DND-41 (cell line): ENCODE measurements around the gene PSMF1.
A peak's percentile ranks its signal among the peaks of the same experiment; 100 is the strongest.

ENCODE experiments used
- ATAC-seq: fragments of 200-7000 bp; cut with Tn5 transposase; 3 replicates; pipeline ENCODE4 v1.9.1; 2021; ENCODE audit warnings: low read depth; ENCODE audit not compliant: insufficient read depth
- DNase-seq: peaks from one replicate; pipeline ENCODE4 v3.0.0-alpha.2; 2020
- H2AFZ ChIP-seq: 2 replicates; pipeline ENCODE4 v1.6.0; 2012; ENCODE audit warnings: low read depth, low read length
- H3K27ac ChIP-seq: 2 replicates; pipeline ENCODE4 v1.5.1; 2012; ENCODE audit warnings: low read length, inconsistent platforms
- H3K27me3 ChIP-seq: fragments of 200-600 bp; sonication (generic); 2 replicates; pipeline ENCODE4 v1.6.0; 2012; ENCODE audit warnings: low read length, mild to moderate bottlenecking, inconsistent platforms; ENCODE audit not compliant: insufficient read depth, poor library complexity
- H3K36me3 ChIP-seq: 2 replicates; pipeline ENCODE4 v1.5.1; 2012; ENCODE audit warnings: low read length, inconsistent platforms; ENCODE audit not compliant: insufficient read depth
- H3K4me1 ChIP-seq: 2 replicates; pipeline ENCODE4 v1.5.1; 2012; ENCODE audit warnings: mild to moderate bottlenecking, low read length; ENCODE audit not compliant: insufficient read depth
- H3K4me2 ChIP-seq: 2 replicates; pipeline ENCODE4 v1.6.0; 2012; ENCODE audit warnings: mild to moderate bottlenecking, moderate library complexity, low read length, inconsistent platforms; ENCODE audit not compliant: insufficient read depth
- H3K4me3 ChIP-seq, 2 experiments: fragments of 200-600 bp in 1 of 2; shearing (Covaris generic) in 1 of 2; 2 replicates each; pipeline ENCODE4 v1.5.1; 2012 to 2016; ENCODE audit warnings: inconsistent platforms in 2 of 2, low read length in 2 of 2, mild to moderate bottlenecking in 2 of 2, low read depth in 1 of 2, moderate library complexity in 1 of 2
- H3K79me2 ChIP-seq: 2 replicates; pipeline ENCODE4 v1.6.0; 2012; ENCODE audit warnings: low read length, inconsistent platforms; ENCODE audit not compliant: insufficient read depth
- H3K9ac ChIP-seq: 2 replicates; pipeline ENCODE4 v1.6.0; 2012; ENCODE audit warnings: low read depth, mild to moderate bottlenecking, inconsistent platforms, low read length, moderate library complexity
- H3K9me3 ChIP-seq: 2 replicates; pipeline ENCODE4 v1.5.1; 2012; ENCODE audit warnings: low read length, moderate library complexity, mild to moderate bottlenecking, inconsistent platforms; ENCODE audit not compliant: insufficient read depth, severe bottlenecking
- H4K20me1 ChIP-seq: 2 replicates; pipeline ENCODE4 v1.6.0; 2012; ENCODE audit warnings: low read length; ENCODE audit not compliant: insufficient read depth
- EZH2 ChIP-seq: IDR thresholded peaks from 3 replicates; pipeline ENCODE4 v1.6.1; 2012; ENCODE audit warnings: borderline replicate concordance, low read depth, mild to moderate bottlenecking, moderate library complexity, low read length, inconsistent platforms; ENCODE audit not compliant: severe bottlenecking
- TF ChIP-seq, protein P1 (sequence below): IDR thresholded peaks from 2 replicates; pipeline ENCODE4 v1.5.1; 2012; ENCODE audit warnings: borderline replicate concordance, low read length, moderate library complexity, mild to moderate bottlenecking; ENCODE audit not compliant: poor library complexity, severe bottlenecking; ENCODE audit errors: extremely low read depth

Gene PSMF1

DNA sequence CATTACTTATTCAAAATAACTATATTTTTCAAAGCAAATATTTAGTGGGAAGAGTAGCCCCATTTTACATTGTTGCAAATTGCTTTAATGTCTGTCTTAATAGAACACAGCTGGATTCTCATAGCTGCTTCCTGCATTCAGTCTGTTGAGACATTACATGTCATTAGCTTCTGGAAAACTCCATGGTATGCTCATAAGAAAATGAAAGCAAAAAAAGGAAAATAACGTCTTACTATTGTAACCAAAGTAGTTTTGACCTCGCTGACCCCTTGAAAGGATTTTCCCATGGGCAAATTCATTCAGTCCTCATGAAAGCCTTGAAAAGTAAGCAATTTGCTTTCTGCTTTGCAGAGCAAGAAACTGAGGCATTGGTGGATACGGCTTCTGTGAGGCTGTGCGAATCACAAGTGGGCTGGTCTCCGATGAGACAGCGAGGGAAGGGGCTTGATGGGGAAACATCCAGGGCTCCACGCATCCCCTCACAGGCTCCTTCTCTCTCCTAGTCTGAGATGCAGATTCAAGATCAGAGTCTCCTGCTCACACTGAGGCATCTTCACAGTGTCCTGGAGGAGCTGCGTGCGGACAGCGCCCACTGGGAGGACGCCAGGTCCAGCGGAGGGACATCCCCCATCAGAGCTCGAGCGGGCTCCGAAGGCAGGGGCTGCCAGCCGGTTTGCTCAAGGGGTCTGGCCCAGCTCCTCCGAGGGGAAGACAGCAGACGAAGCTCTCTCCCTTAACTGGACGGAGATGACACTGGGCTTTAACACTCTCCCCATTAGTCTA is 88.2 kb downstream of the PSMF1 start:
- Histone ChIP-seq H3K9me3 (no peaks in the 10 kb centered on the region), H3K4me1 (no peaks in the 10 kb centered on the region), H3K27me3 (peaks cover 10% of the 10 kb centered on the region), H3K79me2 (no peaks in the 10 kb centered on the region), H3K36me3 (no peaks in the 10 kb centered on the region), H3K4me2 (no peak overlapping the region), H3K27ac (no peak overlapping the region), H2AFZ (no peak overlapping the region), H4K20me1 (no peaks in the 10 kb centered on the region), H3K4me3 (no peak overlapping the region), H3K9ac (no peak overlapping the region)
- DNase-seq (no peak), ATAC-seq (no peak)
- TF ChIP-seq, protein P1, sequence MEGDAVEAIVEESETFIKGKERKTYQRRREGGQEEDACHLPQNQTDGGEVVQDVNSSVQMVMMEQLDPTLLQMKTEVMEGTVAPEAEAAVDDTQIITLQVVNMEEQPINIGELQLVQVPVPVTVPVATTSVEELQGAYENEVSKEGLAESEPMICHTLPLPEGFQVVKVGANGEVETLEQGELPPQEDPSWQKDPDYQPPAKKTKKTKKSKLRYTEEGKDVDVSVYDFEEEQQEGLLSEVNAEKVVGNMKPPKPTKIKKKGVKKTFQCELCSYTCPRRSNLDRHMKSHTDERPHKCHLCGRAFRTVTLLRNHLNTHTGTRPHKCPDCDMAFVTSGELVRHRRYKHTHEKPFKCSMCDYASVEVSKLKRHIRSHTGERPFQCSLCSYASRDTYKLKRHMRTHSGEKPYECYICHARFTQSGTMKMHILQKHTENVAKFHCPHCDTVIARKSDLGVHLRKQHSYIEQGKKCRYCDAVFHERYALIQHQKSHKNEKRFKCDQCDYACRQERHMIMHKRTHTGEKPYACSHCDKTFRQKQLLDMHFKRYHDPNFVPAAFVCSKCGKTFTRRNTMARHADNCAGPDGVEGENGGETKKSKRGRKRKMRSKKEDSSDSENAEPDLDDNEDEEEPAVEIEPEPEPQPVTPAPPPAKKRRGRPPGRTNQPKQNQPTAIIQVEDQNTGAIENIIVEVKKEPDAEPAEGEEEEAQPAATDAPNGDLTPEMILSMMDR = no peak
- TF ChIP-seq EZH2 = no peak

DNA sequence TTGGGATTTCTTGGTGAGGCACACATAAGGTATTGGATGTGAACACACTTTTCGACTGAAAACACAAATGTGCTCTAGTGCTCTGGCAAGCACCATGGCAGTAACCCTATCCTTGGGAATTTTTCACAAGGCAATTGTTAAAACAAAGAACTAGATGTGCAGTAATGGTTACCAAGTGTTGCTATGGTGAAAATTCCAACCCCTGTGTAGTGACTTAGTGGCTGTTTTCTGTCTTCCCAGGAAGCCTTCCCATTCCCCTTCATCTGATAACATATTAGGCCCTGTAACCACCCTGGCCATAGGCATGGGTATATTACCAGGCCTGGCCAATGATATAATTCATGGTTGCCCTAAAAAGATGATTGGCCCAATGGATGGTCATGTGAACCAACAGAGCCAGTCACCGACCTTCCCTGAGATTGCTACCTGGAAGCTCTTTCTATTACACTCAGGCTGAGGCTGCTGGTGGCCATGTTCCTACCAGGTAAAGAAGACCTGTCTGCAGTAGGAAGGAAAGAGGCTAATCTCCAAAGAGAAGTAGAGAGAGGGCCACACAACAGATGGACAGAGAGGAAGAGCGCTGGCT is 89.0 kb downstream of the PSMF1 start:
- no peak for DNase-seq
- peaks cover 10% of the 10 kb centered on the region for H3K27me3 ChIP-seq
- no peak overlapping the region for H3K27ac ChIP-seq
- H3K4me3 ChIP-seq = no peak overlapping the region
- no peaks in the 10 kb centered on the region for H3K4me1 ChIP-seq
- no peaks in the 10 kb centered on the region for H3K79me2 ChIP-seq
- no peaks in the 10 kb centered on the region for H4K20me1 ChIP-seq
- H2AFZ ChIP-seq = no peak overlapping the region
- H3K9me3 ChIP-seq = no peaks in the 10 kb centered on the region
- H3K36me3 ChIP-seq = no peaks in the 10 kb centered on the region
- no peak overlapping the region for H3K9ac ChIP-seq
- TF ChIP-seq, protein P1 = no peak
- TF ChIP-seq EZH2 = no peak
- ATAC-seq = no peak
- no peak overlapping the region for H3K4me2 ChIP-seq

DNA sequence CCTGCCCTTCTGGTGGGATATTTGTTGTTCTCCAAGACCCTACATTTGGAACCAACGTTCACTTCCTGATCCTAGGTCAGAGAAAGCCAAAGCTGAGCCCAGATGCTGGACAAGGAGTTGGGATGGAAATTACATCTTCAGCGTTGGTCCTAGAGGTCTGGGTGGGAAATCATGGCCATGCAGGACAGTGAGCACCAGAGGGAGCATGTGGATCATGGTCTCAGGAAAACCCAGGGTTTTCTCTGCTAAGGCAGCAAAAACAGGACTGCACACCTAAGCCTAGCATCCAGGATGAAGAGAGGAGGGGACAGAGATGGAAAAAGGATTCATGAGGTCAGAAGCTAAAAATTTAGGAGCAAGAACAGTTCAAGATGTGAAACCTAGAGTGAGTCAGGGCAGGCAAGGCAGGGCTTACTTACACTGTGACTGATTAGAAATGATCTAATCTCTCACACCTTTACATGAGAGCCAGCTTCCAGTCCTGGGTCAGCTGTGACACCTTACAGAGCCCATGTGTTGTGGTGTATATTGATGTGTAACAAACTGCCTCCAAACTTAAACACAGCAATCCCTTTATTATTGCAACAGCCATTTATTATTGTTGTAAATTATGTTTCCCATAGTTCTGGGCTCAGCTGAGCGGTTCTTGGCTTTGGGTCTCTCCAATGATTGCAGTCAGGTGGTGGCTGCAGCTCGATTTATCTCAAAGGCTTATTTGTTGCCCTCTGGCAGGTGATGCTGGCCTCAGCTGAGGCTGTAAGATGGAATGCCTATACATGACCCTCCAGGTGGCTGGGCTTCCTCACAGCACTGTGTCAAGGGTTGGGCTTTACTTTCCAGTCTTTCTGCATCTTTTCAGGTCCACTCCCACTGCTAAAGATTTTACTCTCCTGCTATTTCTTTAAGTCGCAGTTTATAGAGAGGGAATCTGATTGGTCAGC is 91.3 kb downstream of the PSMF1 start:
- Histone ChIP-seq H2AFZ (no peak overlapping the region), H3K4me3 (no peak overlapping the region), H3K27ac (no peak overlapping the region), H4K20me1 (no peaks in the 10 kb centered on the region), H3K36me3 (no peaks in the 10 kb centered on the region), H3K4me2 (no peak overlapping the region), H3K9ac (no peak overlapping the region), H3K79me2 (no peaks in the 10 kb centered on the region), H3K4me1 (no peaks in the 10 kb centered on the region), H3K27me3 (peaks cover 12% of the 10 kb centered on the region), H3K9me3 (no peaks in the 10 kb centered on the region)
- no peak for TF ChIP-seq EZH2
- TF ChIP-seq, protein P1 = peak; percentile 37
- ATAC-seq = no peak
- no peak for DNase-seq
